ENCODE measurements around the gene IRX6. TPM values are rescaled to one million over a fixed set of nuclear protein-coding genes. Genes with fewer than 3 reads are reported as not detected.

IRX6 gene
- total and polyA plus RNA-seq, 2 donors (not counting 1 experiment from before 2014, with no cell fraction given) = not detected

DNA sequence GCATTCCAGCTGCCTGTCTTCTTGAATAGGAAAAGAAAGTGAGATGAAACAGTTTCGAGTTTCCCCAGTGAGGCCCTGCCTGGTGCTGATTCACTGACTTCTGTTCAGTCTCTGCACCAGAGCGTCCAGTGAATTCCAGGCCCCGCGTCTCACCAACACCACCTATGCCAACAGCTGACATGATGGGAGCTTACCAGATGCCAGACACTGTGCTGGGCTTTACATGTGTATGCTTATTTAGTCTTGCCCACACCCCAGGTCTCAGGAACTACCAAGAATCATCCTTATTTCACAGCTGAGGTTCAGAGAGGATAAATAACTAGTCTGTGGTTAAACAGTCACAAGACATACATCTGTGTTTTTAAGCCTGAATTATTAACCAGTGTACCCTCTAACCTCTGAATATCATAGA is 29.1 kb upstream of the IRX6 start:
- no peak for TF ChIP-seq EZH2 (IDR thresholded peaks at IDR 0.05; ENCODE audit: low read length, missing control alignments)
- TF ChIP-seq, protein P1, sequence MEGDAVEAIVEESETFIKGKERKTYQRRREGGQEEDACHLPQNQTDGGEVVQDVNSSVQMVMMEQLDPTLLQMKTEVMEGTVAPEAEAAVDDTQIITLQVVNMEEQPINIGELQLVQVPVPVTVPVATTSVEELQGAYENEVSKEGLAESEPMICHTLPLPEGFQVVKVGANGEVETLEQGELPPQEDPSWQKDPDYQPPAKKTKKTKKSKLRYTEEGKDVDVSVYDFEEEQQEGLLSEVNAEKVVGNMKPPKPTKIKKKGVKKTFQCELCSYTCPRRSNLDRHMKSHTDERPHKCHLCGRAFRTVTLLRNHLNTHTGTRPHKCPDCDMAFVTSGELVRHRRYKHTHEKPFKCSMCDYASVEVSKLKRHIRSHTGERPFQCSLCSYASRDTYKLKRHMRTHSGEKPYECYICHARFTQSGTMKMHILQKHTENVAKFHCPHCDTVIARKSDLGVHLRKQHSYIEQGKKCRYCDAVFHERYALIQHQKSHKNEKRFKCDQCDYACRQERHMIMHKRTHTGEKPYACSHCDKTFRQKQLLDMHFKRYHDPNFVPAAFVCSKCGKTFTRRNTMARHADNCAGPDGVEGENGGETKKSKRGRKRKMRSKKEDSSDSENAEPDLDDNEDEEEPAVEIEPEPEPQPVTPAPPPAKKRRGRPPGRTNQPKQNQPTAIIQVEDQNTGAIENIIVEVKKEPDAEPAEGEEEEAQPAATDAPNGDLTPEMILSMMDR (conservative IDR thresholded peaks at IDR 0.05 in 1 of 2, IDR thresholded peaks at IDR 0.05 in 1 of 2; ENCODE audit: low read depth in 1 of 2, low read length in 2 of 2) = no peak
- Histone ChIP-seq H3K4me3 (replicated peaks in 1 of 4; ENCODE audit: control extremely low read depth in 1 of 4, insufficient read depth in 1 of 4, low read depth in 3 of 4, low read length in 4 of 4) (no peak overlapping the region), H3K27me3 (ENCODE audit: control insufficient read depth, insufficient read depth, low read length) (no peaks in the 10 kb centered on the region), H3K9me3 (ENCODE audit: control insufficient read depth, insufficient read depth, low read depth, low read length) (no peaks in the 10 kb centered on the region), H3K79me2 (ENCODE audit: control insufficient read depth, insufficient read depth, low read length) (no peaks in the 10 kb centered on the region), H3K36me3 (ENCODE audit: control insufficient read depth, insufficient read depth, low read length) (no peaks in the 10 kb centered on the region), H3K9ac (ENCODE audit: insufficient read depth, low read length) (no peak overlapping the region), H3K4me2 (ENCODE audit: extremely low read depth, insufficient read depth, low read length) (no peak overlapping the region), H2AFZ (ENCODE audit: low read length) (no peak overlapping the region), H4K20me1 (ENCODE audit: control insufficient read depth, extremely low read depth, insufficient read depth, low read length) (no peaks in the 10 kb centered on the region), H3K4me1 (ENCODE audit: control insufficient read depth, extremely low read depth, insufficient read depth, low read length) (no peaks in the 10 kb centered on the region), H3K27ac (ENCODE audit: insufficient read depth, low read length) (no peak overlapping the region)
- DNase-seq (ENCODE audit: low read depth in 2 of 2) = peak in 1 of 2 donors; percentile 36

DNA sequence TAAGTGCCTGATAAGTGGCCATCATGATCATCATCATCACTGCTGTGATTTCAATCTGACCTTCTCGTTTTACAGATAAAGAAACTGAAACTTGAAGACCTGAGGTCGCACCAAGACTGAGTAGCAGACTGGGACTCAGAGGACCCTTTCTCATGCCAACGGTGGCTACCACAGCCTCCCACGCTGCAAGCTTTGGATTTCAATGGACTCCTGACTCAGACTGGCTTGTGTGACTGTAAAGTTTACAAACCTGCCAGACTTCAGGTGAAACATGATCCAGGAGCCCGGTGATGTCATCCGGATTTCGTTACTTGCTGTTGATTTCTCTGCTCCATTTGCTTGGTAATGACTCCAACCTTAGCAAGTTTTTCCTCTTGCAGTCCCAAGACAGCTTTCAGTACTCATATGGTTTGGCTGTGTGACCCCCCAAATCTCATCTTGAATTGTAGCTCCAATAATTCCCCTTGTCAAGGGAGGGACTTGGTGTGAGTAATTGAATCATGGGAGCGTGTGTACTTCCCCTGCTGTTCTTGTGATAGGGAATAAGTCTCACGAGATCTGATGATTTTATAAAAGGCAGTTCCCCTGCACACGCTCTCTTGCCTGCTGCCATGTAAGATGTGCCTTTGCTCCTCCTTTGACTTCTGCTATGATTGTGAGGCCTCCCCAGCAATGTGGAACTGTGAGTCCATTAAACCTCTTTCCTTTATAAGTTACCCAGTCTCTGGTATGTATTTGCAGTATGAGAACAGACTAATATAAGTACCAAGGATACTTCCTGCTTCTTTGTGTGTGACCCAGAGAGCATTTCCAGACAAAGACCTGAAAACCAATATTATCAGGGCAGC is 26.7 kb upstream of the IRX6 start:
- H3K4me2 ChIP-seq (ENCODE audit: extremely low read depth, insufficient read depth, low read length) = no peak overlapping the region
- no peak overlapping the region for H3K4me3 ChIP-seq (replicated peaks in 1 of 4; ENCODE audit: control extremely low read depth in 1 of 4, insufficient read depth in 1 of 4, low read depth in 3 of 4, low read length in 4 of 4)
- no peaks in the 10 kb centered on the region for H3K9me3 ChIP-seq (ENCODE audit: control insufficient read depth, insufficient read depth, low read depth, low read length)
- no peak for TF ChIP-seq EZH2 (IDR thresholded peaks at IDR 0.05; ENCODE audit: low read length, missing control alignments)
- TF ChIP-seq, protein P1 (conservative IDR thresholded peaks at IDR 0.05 in 1 of 2, IDR thresholded peaks at IDR 0.05 in 1 of 2; ENCODE audit: low read depth in 1 of 2, low read length in 2 of 2) = no peak
- H3K9ac ChIP-seq (ENCODE audit: insufficient read depth, low read length) = no peak overlapping the region
- no peaks in the 10 kb centered on the region for H3K4me1 ChIP-seq (ENCODE audit: control insufficient read depth, extremely low read depth, insufficient read depth, low read length)
- no peak overlapping the region for H2AFZ ChIP-seq (ENCODE audit: low read length)
- peak in 1 of 2 donors; percentile 70 for DNase-seq (ENCODE audit: low read depth in 2 of 2)
- no peaks in the 10 kb centered on the region for H3K27me3 ChIP-seq (ENCODE audit: control insufficient read depth, insufficient read depth, low read length)
- H3K27ac ChIP-seq (ENCODE audit: insufficient read depth, low read length) = no peak overlapping the region
- no peaks in the 10 kb centered on the region for H4K20me1 ChIP-seq (ENCODE audit: control insufficient read depth, extremely low read depth, insufficient read depth, low read length)
- no peaks in the 10 kb centered on the region for H3K36me3 ChIP-seq (ENCODE audit: control insufficient read depth, insufficient read depth, low read length)
- no peaks in the 10 kb centered on the region for H3K79me2 ChIP-seq (ENCODE audit: control insufficient read depth, insufficient read depth, low read length)

DNA sequence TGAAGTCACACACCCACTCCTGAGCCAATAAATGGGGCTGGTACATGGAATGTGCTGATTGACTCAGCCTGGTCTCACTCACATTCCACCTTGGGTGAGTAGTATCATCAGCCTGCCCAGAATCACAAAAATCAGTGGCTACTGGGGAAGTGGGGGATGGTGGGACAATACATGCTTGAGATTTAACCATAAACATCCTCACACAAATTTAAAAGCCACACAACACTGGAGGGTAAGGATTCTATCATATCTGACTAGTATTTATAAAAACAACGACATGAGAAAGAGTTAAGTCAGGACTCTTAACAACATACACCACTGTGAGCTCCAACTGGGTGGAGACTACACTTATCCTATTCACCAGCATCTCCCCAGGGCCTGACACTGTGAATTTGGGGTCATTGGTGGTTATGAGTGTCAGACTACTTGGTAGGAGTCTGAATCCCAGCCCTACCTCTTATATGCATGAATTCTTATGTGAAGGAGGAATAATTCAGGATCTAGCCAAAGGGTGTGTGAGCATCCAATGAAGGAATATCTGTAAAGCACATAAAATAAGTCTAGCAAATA is 26.0 kb upstream of the IRX6 start:
- Histone ChIP-seq H3K4me2 (ENCODE audit: extremely low read depth, insufficient read depth, low read length) (no peak overlapping the region), H3K27ac (ENCODE audit: insufficient read depth, low read length) (no peak overlapping the region), H4K20me1 (ENCODE audit: control insufficient read depth, extremely low read depth, insufficient read depth, low read length) (no peaks in the 10 kb centered on the region), H3K9me3 (ENCODE audit: control insufficient read depth, insufficient read depth, low read depth, low read length) (no peaks in the 10 kb centered on the region), H3K27me3 (ENCODE audit: control insufficient read depth, insufficient read depth, low read length) (no peaks in the 10 kb centered on the region), H3K4me1 (ENCODE audit: control insufficient read depth, extremely low read depth, insufficient read depth, low read length) (no peaks in the 10 kb centered on the region), H3K79me2 (ENCODE audit: control insufficient read depth, insufficient read depth, low read length) (no peaks in the 10 kb centered on the region), H3K36me3 (ENCODE audit: control insufficient read depth, insufficient read depth, low read length) (no peaks in the 10 kb centered on the region), H3K4me3 (replicated peaks in 1 of 4; ENCODE audit: control extremely low read depth in 1 of 4, insufficient read depth in 1 of 4, low read depth in 3 of 4, low read length in 4 of 4) (no peak overlapping the region), H3K9ac (ENCODE audit: insufficient read depth, low read length) (no peak overlapping the region), H2AFZ (ENCODE audit: low read length) (no peak overlapping the region)
- TF ChIP-seq EZH2 (IDR thresholded peaks at IDR 0.05; ENCODE audit: low read length, missing control alignments) = no peak
- TF ChIP-seq, protein P1 (conservative IDR thresholded peaks at IDR 0.05 in 1 of 2, IDR thresholded peaks at IDR 0.05 in 1 of 2; ENCODE audit: low read depth in 1 of 2, low read length in 2 of 2) = no peak
- DNase-seq (ENCODE audit: low read depth in 2 of 2) = peak in 1 of 2 donors; percentile 57
